OCI-LY7 (cell line): ENCODE data around the gene PACC1. TPM values are rescaled to one million over a fixed set of nuclear protein-coding genes. Genes with fewer than 3 reads are reported as not detected.

Source experiments
- BruUV-seq: library from RNA; stranded (reverse); fragments of 400-500 nt; replicated peaks from 2 replicates; lab custom pipeline; 2021; lab: Mats Ljungman, UMichigan
- CTCF ChIA-PET: fragments of 300-600 bp; sonication (Branson Sonifier 250); formaldehyde crosslinking; loops from one replicate; lab custom pipeline; 2022; ENCODE audit warnings: antibody characterized with exemption; ENCODE audit not compliant: unreplicated experiment; lab: Charles Lee
- POLR2A ChIA-PET: fragments of 300-600 bp; sonication (Branson Sonifier 250); formaldehyde crosslinking; loops from one replicate; lab custom pipeline; 2022; ENCODE audit warnings: antibody characterized with exemption; lab: Charles Lee
- DNase-seq: peaks from one replicate; pipeline ENCODE4 v3.0.0-alpha.2; 2015; ENCODE audit warnings: low spot score
- H2AFZ ChIP-seq: fragments of 200-600 bp; sonication (generic), shearing (Covaris generic); 2 replicates; pipeline ENCODE4 v1.6.1; 2014; ENCODE audit warnings: mild to moderate bottlenecking, antibody characterized with exemption, low read length, moderate library complexity
- H3K27ac ChIP-seq: fragments of 200-600 bp; sonication (generic); 2 replicates; pipeline ENCODE4 v1.5.1; 2014; ENCODE audit warnings: mixed run types, low read depth, mild to moderate bottlenecking, moderate library complexity, low read length, inconsistent platforms; ENCODE audit not compliant: poor library complexity, severe bottlenecking
- H3K36me3 ChIP-seq: fragments of 200-600 bp; sonication (generic); 2 replicates; pipeline ENCODE4 v1.6.1; 2014; ENCODE audit warnings: mild to moderate bottlenecking, antibody characterized with exemption, low read length, moderate library complexity, mixed read lengths; ENCODE audit not compliant: insufficient read depth
- H3K4me1 ChIP-seq: fragments of 200-600 bp; sonication (generic); 2 replicates; pipeline ENCODE4 v1.5.1; 2014; ENCODE audit warnings: mild to moderate bottlenecking, low read length; ENCODE audit not compliant: insufficient read depth, poor library complexity, severe bottlenecking
- H3K4me2 ChIP-seq: fragments of 200-600 bp; sonication (generic); 2 replicates; pipeline ENCODE4 v1.6.1; 2014; ENCODE audit warnings: mild to moderate bottlenecking, low read length
- H3K4me3 ChIP-seq: fragments of 200-600 bp; sonication (generic); 2 replicates; pipeline ENCODE4 v1.5.1; 2014; ENCODE audit warnings: mild to moderate bottlenecking, low read depth, low read length; ENCODE audit not compliant: poor library complexity, severe bottlenecking
- H3K79me2 ChIP-seq: fragments of 200-600 bp; sonication (generic); 2 replicates; pipeline ENCODE4 v1.6.1; 2016; ENCODE audit warnings: low read depth, mild to moderate bottlenecking, low read length, moderate library complexity, mixed read lengths; ENCODE audit not compliant: insufficient read depth
- H3K9me2 ChIP-seq: fragments of 200-600 bp; sonication (generic); 2 replicates; pipeline ENCODE4 v1.6.1; 2016; ENCODE audit warnings: mild to moderate bottlenecking, low read length, mixed read lengths; ENCODE audit not compliant: insufficient read depth
- H3K9me3 ChIP-seq: fragments of 200-600 bp; sonication (generic); 2 replicates; pipeline ENCODE4 v1.6.1; 2014; ENCODE audit warnings: mild to moderate bottlenecking, mixed run types, low read length, mixed read lengths
- H4K20me1 ChIP-seq: fragments of 200-600 bp; sonication (generic); 2 replicates; pipeline ENCODE4 v1.6.1; 2014; ENCODE audit warnings: mild to moderate bottlenecking, antibody characterized with exemption, low read length, moderate library complexity, mixed read lengths; ENCODE audit not compliant: insufficient read depth
- EZH2phosphoT487 ChIP-seq: fragments of 200-600 bp; sonication (generic); IDR thresholded peaks from 2 replicates; pipeline ENCODE4 v1.6.1; 2018; ENCODE audit warnings: low read depth, borderline replicate concordance, mild to moderate bottlenecking, mixed run types, antibody characterized with exemption, low read length, moderate library complexity, mixed read lengths
- intact Hi-C: fragments of 100-400 bp; cut with micrococcal nuclease; formaldehyde crosslinking; loops from one replicate; pipeline ENCODE4 v1.10.0; 2022; ENCODE audit not compliant: unreplicated experiment
- total RNA-seq, 2 experiments: library from RNA; depleted of rRNA in 1 of 2; stranded (reverse); fragments of >200 nt in 1 of 2; shearing (Covaris generic) in 1 of 2; gene quantifications; 2 replicates each; pipeline ENCODE4 v1.2.3, GENCODE V29; 2014 to 2022
- TF ChIP-seq, protein P1 (sequence below): fragments of 200-600 bp; sonication (generic); conservative IDR thresholded peaks from 2 replicates; pipeline ENCODE4 v1.5.1; 2014; ENCODE audit warnings: mild to moderate bottlenecking, antibody characterized with exemption, low read length, moderate library complexity, mixed read lengths

The PACC1 gene
- total RNA-seq, 2 experiments from 2014 or later: 17.3 to 30.8 TPM

DNA sequence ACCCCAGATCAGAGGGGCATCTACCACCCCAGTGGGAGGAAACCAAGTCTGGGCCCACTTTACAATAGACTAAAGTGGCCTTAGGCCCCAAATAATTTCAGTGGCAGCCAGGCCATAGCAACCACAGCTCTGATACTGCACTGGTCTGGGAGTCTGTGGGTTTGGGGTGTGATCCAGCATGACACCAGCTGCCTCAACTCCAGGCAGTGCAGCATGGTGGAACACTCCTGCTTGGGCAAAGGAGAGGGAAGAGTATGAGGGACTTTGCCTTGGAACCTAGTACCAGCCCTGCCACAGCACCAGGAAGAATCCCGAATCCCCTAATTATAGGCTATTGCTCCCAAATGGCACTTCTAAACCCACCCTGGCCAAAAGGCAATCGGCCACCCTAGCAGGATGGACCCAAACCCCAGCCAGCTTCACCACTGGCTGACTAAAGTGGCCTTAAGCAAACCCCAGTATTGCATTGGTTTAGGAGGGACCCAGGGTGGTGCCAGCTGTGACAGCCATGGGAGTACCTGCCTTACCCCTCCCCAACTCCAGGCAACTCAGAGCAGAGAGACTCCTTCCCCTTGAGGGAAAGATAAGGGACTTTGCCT is 47.1 kb downstream of the PACC1 start:
- H3K36me3 ChIP-seq: peaks cover 89% of the 10 kb centered on the region
- no TSS peak for BruUV-seq
- peaks cover 8% of the 10 kb centered on the region; the same call in 1 of the 2 replicates for H3K9me3 ChIP-seq
- no peak for DNase-seq
- intact Hi-C loops: loop anchor here (2.0 kb wide), 3 partner anchors 89 to 687 kb away; no protein-coding TSS in a partner anchor
- TF ChIP-seq, protein P1, sequence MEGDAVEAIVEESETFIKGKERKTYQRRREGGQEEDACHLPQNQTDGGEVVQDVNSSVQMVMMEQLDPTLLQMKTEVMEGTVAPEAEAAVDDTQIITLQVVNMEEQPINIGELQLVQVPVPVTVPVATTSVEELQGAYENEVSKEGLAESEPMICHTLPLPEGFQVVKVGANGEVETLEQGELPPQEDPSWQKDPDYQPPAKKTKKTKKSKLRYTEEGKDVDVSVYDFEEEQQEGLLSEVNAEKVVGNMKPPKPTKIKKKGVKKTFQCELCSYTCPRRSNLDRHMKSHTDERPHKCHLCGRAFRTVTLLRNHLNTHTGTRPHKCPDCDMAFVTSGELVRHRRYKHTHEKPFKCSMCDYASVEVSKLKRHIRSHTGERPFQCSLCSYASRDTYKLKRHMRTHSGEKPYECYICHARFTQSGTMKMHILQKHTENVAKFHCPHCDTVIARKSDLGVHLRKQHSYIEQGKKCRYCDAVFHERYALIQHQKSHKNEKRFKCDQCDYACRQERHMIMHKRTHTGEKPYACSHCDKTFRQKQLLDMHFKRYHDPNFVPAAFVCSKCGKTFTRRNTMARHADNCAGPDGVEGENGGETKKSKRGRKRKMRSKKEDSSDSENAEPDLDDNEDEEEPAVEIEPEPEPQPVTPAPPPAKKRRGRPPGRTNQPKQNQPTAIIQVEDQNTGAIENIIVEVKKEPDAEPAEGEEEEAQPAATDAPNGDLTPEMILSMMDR: no peak
- TF ChIP-seq EZH2phosphoT487: no peak
- H3K9me2 ChIP-seq: no peaks in the 10 kb centered on the region
- ChIA-PET CTCF (interaction anchor here (2.5 kb wide), 1 partner anchor 88 kb away, joined by 9 read pairs; no protein-coding TSS in a partner anchor), POLR2A (no interaction called here)
- no peak overlapping the region for H2AFZ ChIP-seq
- H4K20me1 ChIP-seq: no peaks in the 10 kb centered on the region
- no peaks in the 10 kb centered on the region for H3K4me1 ChIP-seq
- H3K4me3 ChIP-seq: no peak overlapping the region
- H3K27ac ChIP-seq: no peak overlapping the region
- no peaks in the 10 kb centered on the region for H3K79me2 ChIP-seq
- H3K4me2 ChIP-seq: no peak overlapping the region

DNA sequence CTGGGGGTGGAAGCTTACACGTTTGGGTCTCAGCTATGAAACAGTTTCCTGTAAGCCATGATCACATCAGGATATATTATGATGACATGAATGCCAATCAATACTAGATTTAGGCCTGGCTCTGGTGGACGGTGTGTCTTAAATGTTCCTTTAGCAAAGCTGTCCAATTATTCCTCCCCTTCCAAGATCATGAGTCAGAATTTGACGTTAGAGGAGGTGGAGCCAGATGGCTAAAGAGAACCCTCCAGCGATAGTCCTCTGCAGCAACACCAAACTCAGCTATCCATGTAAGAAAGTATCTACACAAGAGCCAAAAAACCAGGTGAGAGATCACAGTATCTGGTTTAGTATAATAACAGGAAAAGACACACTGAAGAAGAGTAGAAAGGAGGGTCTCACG is 47.8 kb downstream of the PACC1 start:
- no peaks in the 10 kb centered on the region for H3K4me1 ChIP-seq
- H3K4me2 ChIP-seq: no peak overlapping the region
- no peaks in the 10 kb centered on the region for H3K79me2 ChIP-seq
- no peak overlapping the region for H3K4me3 ChIP-seq
- 0 out of 2 replicates have a peak, but pooled peaks cover 4% of the 10 kb centered on the region for H3K9me3 ChIP-seq
- no peak for DNase-seq
- ChIA-PET POLR2A (interaction anchor here (0.7 to 1.7 kb wide), 6 partner anchors 9 to 1773 kb away, joined by 3 to 4 read pairs (median 3); no protein-coding TSS in a partner anchor), CTCF (interaction anchor here (0.5 to 2.5 kb wide), 4 partner anchors 9 to 296 kb away, joined by 3 to 9 read pairs (median 3); no protein-coding TSS in a partner anchor)
- H3K27ac ChIP-seq: no peak overlapping the region
- H2AFZ ChIP-seq: no peak overlapping the region
- TF ChIP-seq, protein P1: no peak
- no peak for TF ChIP-seq EZH2phosphoT487
- no TSS peak for BruUV-seq
- no peaks in the 10 kb centered on the region for H4K20me1 ChIP-seq
- intact Hi-C loops: loop anchor here (2.0 kb wide), 1 partner anchor 296 kb away; no protein-coding TSS in a partner anchor
- H3K9me2 ChIP-seq: no peaks in the 10 kb centered on the region
- H3K36me3 ChIP-seq: peaks cover 89% of the 10 kb centered on the region

DNA sequence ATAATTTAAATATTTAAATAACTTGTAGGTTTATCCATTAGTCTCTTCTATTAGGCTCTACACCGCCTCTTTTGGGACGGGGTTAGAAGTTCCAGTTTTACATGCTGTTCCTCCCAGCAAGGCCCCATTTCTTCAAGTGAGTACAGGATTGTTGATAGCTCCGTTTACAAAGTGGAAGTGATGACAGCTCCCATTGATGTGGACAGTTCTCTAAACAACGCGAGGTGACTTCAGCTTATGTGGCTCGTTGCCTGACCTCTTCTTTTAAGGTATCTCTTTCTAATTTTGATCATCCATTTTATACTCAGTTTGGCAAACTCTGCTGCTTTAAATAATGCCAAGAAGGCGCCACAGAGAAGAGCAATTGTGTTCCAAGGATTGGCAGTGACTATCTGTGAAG is 49.7 kb downstream of the PACC1 start:
- Histone ChIP-seq H3K4me1 (no peaks in the 10 kb centered on the region), H3K9me3 (no peaks in the 10 kb centered on the region), H3K27ac (no peak overlapping the region), H2AFZ (no peak overlapping the region), H4K20me1 (no peaks in the 10 kb centered on the region), H3K4me3 (no peak overlapping the region), H3K9me2 (no peaks in the 10 kb centered on the region), H3K4me2 (no peak overlapping the region), H3K36me3 (peaks cover 91% of the 10 kb centered on the region), H3K79me2 (no peaks in the 10 kb centered on the region)
- ChIA-PET POLR2A (interaction anchor here (0.5 to 1.0 kb wide), 3 partner anchors 12 to 87 kb away, joined by 3 to 4 read pairs (median 3); no protein-coding TSS in a partner anchor), CTCF (interaction anchor here (2.5 kb wide), 1 partner anchor 91 kb away, joined by 9 read pairs; no protein-coding TSS in a partner anchor)
- no TSS peak for BruUV-seq
- DNase-seq: no peak
- TF ChIP-seq, protein P1: no peak
- no peak for TF ChIP-seq EZH2phosphoT487
- intact Hi-C loops: no loop called here
